Measurements from ENCODE around the gene ERO1B. TPM values are rescaled to one million over a fixed set of nuclear protein-coding genes. Genes with fewer than 3 reads are reported as not detected.

Gene ERO1B
- total RNA-seq, 1 experiment from 2014 or later: not detected

- H2AFZ ChIP-seq: no peak overlapping the region
- no peaks in the 10 kb centered on the region; the same call in 1 of the 2 replicates for H3K9me2 ChIP-seq (ENCODE audit: insufficient read depth)
- no peaks in the 10 kb centered on the region for H3K4me1 ChIP-seq (replicated peaks; ENCODE audit: insufficient read depth)
- no peak overlapping the region for H3K27ac ChIP-seq
- H4K20me1 ChIP-seq (ENCODE audit: insufficient read depth): no peaks in the 10 kb centered on the region
- no peaks in the 10 kb centered on the region for H3K9me3 ChIP-seq (ENCODE audit: insufficient read depth, low read depth)
- ChIA-PET CTCF (no interaction called here), POLR2A (ENCODE audit: unreplicated experiment) (no interaction called here)
- no peaks in the 10 kb centered on the region for H3K79me2 ChIP-seq (ENCODE audit: low read depth)
- intact Hi-C loops (cut with micrococcal nuclease; ENCODE audit: unreplicated experiment): no loop called here
- H3K4me3 ChIP-seq: no peak overlapping the region
- no peak for DNase-seq
- no peaks in the 10 kb centered on the region for H3K36me3 ChIP-seq (ENCODE audit: low read depth)
- H3K27me3 ChIP-seq (ENCODE audit: insufficient read depth, low read depth): no peaks in the 10 kb centered on the region
- no TSS peak for BruUV-seq (replicated peaks)
- H3K4me2 ChIP-seq: no peak overlapping the region
- no peak for TF ChIP-seq CTCF (conservative IDR thresholded peaks at IDR 0.05)
- TF ChIP-seq EZH2 (IDR thresholded peaks at IDR 0.05; ENCODE audit: low read depth): no peak
- no peaks in the 10 kb centered on the region for H3F3A ChIP-seq (ENCODE audit: insufficient read depth, low read depth)
These were observed 31.7 kb upstream of the ERO1B start for GRCh38 chr1:236313427-236313826.

- no peak for DNase-seq
- Histone ChIP-seq H3K4me2 (no peak overlapping the region), H3K36me3 (ENCODE audit: low read depth) (no peaks in the 10 kb centered on the region), H3K9me2 (ENCODE audit: insufficient read depth) (no peaks in the 10 kb centered on the region), H3K9me3 (ENCODE audit: insufficient read depth, low read depth) (no peaks in the 10 kb centered on the region), H3K4me1 (replicated peaks; ENCODE audit: insufficient read depth) (no peaks in the 10 kb centered on the region), H3K27ac (no peak overlapping the region), H3K4me3 (no peak overlapping the region), H4K20me1 (ENCODE audit: insufficient read depth) (no peaks in the 10 kb centered on the region), H3K79me2 (ENCODE audit: low read depth) (no peaks in the 10 kb centered on the region), H3K27me3 (ENCODE audit: insufficient read depth, low read depth) (no peaks in the 10 kb centered on the region), H3F3A (ENCODE audit: insufficient read depth, low read depth) (no peaks in the 10 kb centered on the region), H2AFZ (no peak overlapping the region)
- BruUV-seq (replicated peaks): no TSS peak
- TF ChIP-seq EZH2 (IDR thresholded peaks at IDR 0.05; ENCODE audit: low read depth) (no peak), CTCF (conservative IDR thresholded peaks at IDR 0.05) (no peak)
- ChIA-PET POLR2A (ENCODE audit: unreplicated experiment) (no interaction called here), CTCF (no interaction called here)
- intact Hi-C loops (cut with micrococcal nuclease; ENCODE audit: unreplicated experiment): no loop called here
These were observed 29.3 kb upstream of the ERO1B start for GRCh38 chr1:236311040-236311439.

- POLR2A ChIA-PET (ENCODE audit: unreplicated experiment): no interaction called here
- Histone ChIP-seq H3K4me3 (no peak overlapping the region), H3K9me2 (ENCODE audit: insufficient read depth) (no peaks in the 10 kb centered on the region), H3K27ac (no peak overlapping the region), H4K20me1 (ENCODE audit: insufficient read depth) (no peaks in the 10 kb centered on the region), H3K9me3 (ENCODE audit: insufficient read depth, low read depth) (no peaks in the 10 kb centered on the region), H3K79me2 (ENCODE audit: low read depth) (no peaks in the 10 kb centered on the region), H3K4me2 (no peak overlapping the region), H3K4me1 (replicated peaks; ENCODE audit: insufficient read depth) (no peaks in the 10 kb centered on the region), H2AFZ (no peak overlapping the region), H3K27me3 (ENCODE audit: insufficient read depth, low read depth) (no peaks in the 10 kb centered on the region), H3F3A (ENCODE audit: insufficient read depth, low read depth) (no peaks in the 10 kb centered on the region), H3K36me3 (ENCODE audit: low read depth) (no peaks in the 10 kb centered on the region)
- no TSS peak for BruUV-seq (replicated peaks)
- intact Hi-C loops (cut with micrococcal nuclease; ENCODE audit: unreplicated experiment): loop anchor here (5.0 kb wide), 1 partner anchor 1058 kb away; no protein-coding TSS in a partner anchor
- CTCF ChIA-PET: no interaction called here
- DNase-seq: no peak
- TF ChIP-seq EZH2 (IDR thresholded peaks at IDR 0.05; ENCODE audit: low read depth) (no peak), CTCF (conservative IDR thresholded peaks at IDR 0.05) (no peak)
These were observed 27.1 kb upstream of the ERO1B start for GRCh38 chr1:236308827-236309226.
